Heart right ventricle (tissue), 16 donors: ENCODE data around the gene PTPRN2. TPM values are rescaled to one million over a fixed set of nuclear protein-coding genes. Genes with fewer than 3 reads are reported as not detected.

Experiments
- ATAC-seq, 8 donors: fragments of 200-7000 bp; cut with Tn5 transposase; one replicate each; pipeline ENCODE4 v1.9.1; 2020; ENCODE audit warnings: mild to moderate bottlenecking in 8 of 8, moderate library complexity in 8 of 8, moderate number of reproducible peaks in 1 of 8
- DNase-seq, 2 donors: peaks; one replicate each; pipeline ENCODE4 v3.0.0-alpha.2; 2020
- H3K27ac ChIP-seq, 10 donors: fragments of 200-600 bp; sonication (generic) in 2 of 10; one replicate each; pipeline versions ENCODE4 v1.5.0 to v1.8.0; 2020 to 2022; ENCODE audit warnings: mild to moderate bottlenecking in 3 of 10
- H3K27me3 ChIP-seq, 7 donors: fragments of 200-600 bp; one replicate each; pipeline ENCODE4 v1.8.0; 2021 to 2022; ENCODE audit warnings: mild to moderate bottlenecking in 2 of 7
- H3K36me3 ChIP-seq, 9 donors: fragments of 200-600 bp; sonication (generic) in 1 of 9; one replicate each; pipeline versions ENCODE4 v1.5.0 to v1.8.0; 2020 to 2022; ENCODE audit warnings: mild to moderate bottlenecking in 2 of 9
- H3K4me1 ChIP-seq, 9 donors: fragments of 200-600 bp; sonication (generic) in 1 of 9; one replicate each; pipeline versions ENCODE4 v1.5.0 to v1.8.0; 2020 to 2022; ENCODE audit warnings: mild to moderate bottlenecking in 4 of 9
- H3K4me3 ChIP-seq, 10 donors: fragments of 200-600 bp; sonication (generic) in 2 of 10; one replicate each; pipeline versions ENCODE4 v1.5.0 to v1.8.0; 2020 to 2022; ENCODE audit warnings: mild to moderate bottlenecking in 7 of 10, moderate library complexity in 2 of 10
- H3K9me3 ChIP-seq, 11 donors: fragments of 200-600 bp in 10 of 11; sonication (generic) in 2 of 11; one replicate each; pipeline versions ENCODE4 v1.5.0 to v1.8.0; 2013 to 2022; ENCODE audit warnings: mild to moderate bottlenecking in 2 of 11, control low read depth in 1 of 11, moderate library complexity in 1 of 11
- WGBS, 2 donors: extraction: QIAGEN DNeasy Blood & Tissue Kit; methylation state at CpG; one replicate each; pipeline ENCODE4 v1.1.7; 2013; ENCODE audit warnings: inconsistent platforms in 1 of 2; 5-methylcytosine and 5-hydroxymethylcytosine counted together
- intact Hi-C, 10 donors: fragments of 100-400 bp; cut with DNase I; formaldehyde crosslinking; loops; one replicate each; pipeline versions ENCODE4 v1.11.1 to v1.14.2; 2022
- polyA plus RNA-seq, 2 donors: library from polyadenylated mRNA; stranded (reverse); fragments of 200-250 nt; gene quantifications; one replicate each; pipeline ENCODE4 v1.2.3, GENCODE V29; 2013
- total RNA-seq, 10 donors: library from RNA; stranded (reverse); fragmentation: NEBNext Ultra II Directional in 3 of 10; extraction: Animal tissue kit (Norgen Biotek cat#: 25700) in 3 of 10; gene quantifications; one replicate each; pipeline versions ENCODE4 v1.2.1 to v1.2.4, GENCODE V29; 2021 to 2023
- TF ChIP-seq, protein P1 (sequence below), 9 donors: fragments of 200-600 bp; sonication (generic) in 2 of 9; IDR thresholded peaks; one replicate each; pipeline versions ENCODE4 v1.5.0 to v1.8.0; 2021 to 2022; ENCODE audit warnings: antibody characterized with exemption in 9 of 9, mild to moderate bottlenecking in 5 of 9, moderate library complexity in 1 of 9
- donor health status: Arrhythmogenic right ventricular cardiomyopathy.
- donor health status: ischemic (EF 13 %, LVEDD 7.1; RV severe dilation, severe dysfunction).
- donor health status: healthy with polysubstance abuse.
- donor health status: DM: no; HTN: yes; CAD: no.
- donor health status: DM: no; HTN: no; CAD: no.
- donor health status: ischemic (EF 25% LVEDD 6.9; RV normal size, moderate dysfunction).
- donor health status: ischemic (EF 25% LVEDD 5.7; RV mildly dilated, moderate dysfunction).
- donor health status: healthy.
- donor health status: DM: yes; HTN: yes; CAD: no.
- donor health status: Ischemic cardiomyopathy.
- donor health status: ischemic (EF 35%, LVEDD 5.7; RV mildly dilated, moderate dysfunction).
- donor health status: nonischemic (EF 11% LVEDD 7.7; RV severe dilation, severe dysfunction).
- donor health status: DM: yes; HTN: yes; CAD: no.
- donor health status: PGD.
- donor health status: ischemic (EF 29% LVEDD 5.4; RV normal size, mild dysfunction).
- donor health status: nonischemic (EF 23%, LVEDD 6.1; RV moderate dilation, normal function).

PTPRN2 gene
- total and polyA plus RNA-seq, 12 donors, result 0.82 to 1.8 (median 1.3) TPM

DNA sequence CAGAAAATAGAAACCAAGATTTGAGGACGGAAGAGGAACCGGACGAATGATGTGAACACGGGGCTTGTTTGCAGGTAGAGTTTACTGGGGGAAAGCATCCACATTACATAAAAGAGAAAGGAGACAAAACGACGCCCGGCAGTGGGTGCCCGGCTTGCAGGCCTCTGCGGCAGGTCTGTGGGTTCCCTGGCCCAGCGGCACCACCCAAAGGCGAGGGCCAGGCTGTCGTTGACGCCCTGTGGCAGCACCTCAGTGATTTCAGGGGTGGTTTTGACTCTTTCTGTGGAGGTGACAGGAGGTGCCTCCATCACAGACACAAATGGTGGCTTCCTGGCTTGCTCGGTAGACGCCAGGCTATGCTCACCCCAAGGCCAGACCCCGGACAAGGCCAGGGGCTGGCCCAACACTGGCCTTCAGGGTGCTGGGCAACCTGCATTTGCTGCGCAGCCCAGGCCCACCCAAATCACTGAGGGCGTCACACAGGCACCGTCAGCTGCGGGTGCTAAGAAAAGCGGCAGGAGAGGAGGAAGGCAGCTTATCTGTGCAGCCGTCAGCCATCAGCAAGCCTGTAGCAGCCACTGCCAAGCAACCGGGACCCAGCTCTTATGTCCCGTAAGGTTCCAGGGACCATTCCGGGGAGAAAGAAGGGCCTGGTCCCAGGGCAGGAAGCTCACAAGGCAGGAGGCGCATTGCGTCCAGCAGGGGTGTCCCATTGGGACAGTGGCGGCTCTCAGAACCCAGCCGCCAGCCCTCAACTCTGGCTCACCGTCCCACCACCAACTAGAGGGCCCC lies 230.3 kb downstream of the PTPRN2 start:
- ATAC-seq, result no peak
- intact Hi-C loops, result no loop called here
- H3K4me3 ChIP-seq, result no peak overlapping the region
- no peak overlapping the region for H3K27ac ChIP-seq
- H3K27me3 ChIP-seq, result peaks cover 0 to 50% (median 16%) of the 10 kb centered on the region in 7 donors
- TF ChIP-seq, protein P1, sequence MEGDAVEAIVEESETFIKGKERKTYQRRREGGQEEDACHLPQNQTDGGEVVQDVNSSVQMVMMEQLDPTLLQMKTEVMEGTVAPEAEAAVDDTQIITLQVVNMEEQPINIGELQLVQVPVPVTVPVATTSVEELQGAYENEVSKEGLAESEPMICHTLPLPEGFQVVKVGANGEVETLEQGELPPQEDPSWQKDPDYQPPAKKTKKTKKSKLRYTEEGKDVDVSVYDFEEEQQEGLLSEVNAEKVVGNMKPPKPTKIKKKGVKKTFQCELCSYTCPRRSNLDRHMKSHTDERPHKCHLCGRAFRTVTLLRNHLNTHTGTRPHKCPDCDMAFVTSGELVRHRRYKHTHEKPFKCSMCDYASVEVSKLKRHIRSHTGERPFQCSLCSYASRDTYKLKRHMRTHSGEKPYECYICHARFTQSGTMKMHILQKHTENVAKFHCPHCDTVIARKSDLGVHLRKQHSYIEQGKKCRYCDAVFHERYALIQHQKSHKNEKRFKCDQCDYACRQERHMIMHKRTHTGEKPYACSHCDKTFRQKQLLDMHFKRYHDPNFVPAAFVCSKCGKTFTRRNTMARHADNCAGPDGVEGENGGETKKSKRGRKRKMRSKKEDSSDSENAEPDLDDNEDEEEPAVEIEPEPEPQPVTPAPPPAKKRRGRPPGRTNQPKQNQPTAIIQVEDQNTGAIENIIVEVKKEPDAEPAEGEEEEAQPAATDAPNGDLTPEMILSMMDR (IDR thresholded peaks at IDR 0.05), result no peak
- peaks cover 0 to 21% (median 6%) of the 10 kb centered on the region in 11 donors for H3K9me3 ChIP-seq
- no peaks in the 10 kb centered on the region for H3K4me1 ChIP-seq
- 73 to 75% methylated on average over 30 of the region's 30 CpGs for WGBS, 2 donors
- no peaks in the 10 kb centered on the region for H3K36me3 ChIP-seq
- no peak for DNase-seq

DNA sequence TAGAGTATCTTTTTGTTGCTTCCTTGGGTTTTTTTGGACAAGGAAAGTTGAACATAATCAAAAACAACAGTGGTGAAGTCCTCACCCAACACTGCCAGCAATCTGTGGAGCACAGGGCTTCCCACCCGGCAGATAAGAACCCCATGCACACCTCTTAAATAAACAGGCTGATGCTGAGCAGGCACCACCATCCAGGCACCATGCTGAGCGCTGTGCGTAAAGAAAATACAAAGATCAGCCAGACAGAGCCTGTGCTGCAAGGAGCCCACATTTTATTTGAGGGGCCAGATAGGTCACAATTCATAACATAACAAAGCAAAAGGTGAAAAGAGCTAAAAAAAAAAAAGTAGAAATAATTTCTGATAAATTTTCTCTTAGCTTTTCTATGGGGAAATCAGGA lies 231.2 kb downstream of the PTPRN2 start:
- DNase-seq (no peak), ATAC-seq (no peak)
- no peak overlapping the region for H3K4me3 ChIP-seq
- WGBS, 2 donors, result 34 to 35% methylated on average over 3 of the region's 3 CpGs
- peaks cover 0 to 51% (median 16%) of the 10 kb centered on the region in 7 donors for H3K27me3 ChIP-seq
- peaks cover 0 to 21% (median 6%) of the 10 kb centered on the region in 11 donors for H3K9me3 ChIP-seq
- intact Hi-C loops, result no loop called here
- TF ChIP-seq, protein P1 (IDR thresholded peaks at IDR 0.05), result no peak
- H3K36me3 ChIP-seq, result no peaks in the 10 kb centered on the region
- H3K27ac ChIP-seq, result no peak overlapping the region
- no peaks in the 10 kb centered on the region for H3K4me1 ChIP-seq

DNA sequence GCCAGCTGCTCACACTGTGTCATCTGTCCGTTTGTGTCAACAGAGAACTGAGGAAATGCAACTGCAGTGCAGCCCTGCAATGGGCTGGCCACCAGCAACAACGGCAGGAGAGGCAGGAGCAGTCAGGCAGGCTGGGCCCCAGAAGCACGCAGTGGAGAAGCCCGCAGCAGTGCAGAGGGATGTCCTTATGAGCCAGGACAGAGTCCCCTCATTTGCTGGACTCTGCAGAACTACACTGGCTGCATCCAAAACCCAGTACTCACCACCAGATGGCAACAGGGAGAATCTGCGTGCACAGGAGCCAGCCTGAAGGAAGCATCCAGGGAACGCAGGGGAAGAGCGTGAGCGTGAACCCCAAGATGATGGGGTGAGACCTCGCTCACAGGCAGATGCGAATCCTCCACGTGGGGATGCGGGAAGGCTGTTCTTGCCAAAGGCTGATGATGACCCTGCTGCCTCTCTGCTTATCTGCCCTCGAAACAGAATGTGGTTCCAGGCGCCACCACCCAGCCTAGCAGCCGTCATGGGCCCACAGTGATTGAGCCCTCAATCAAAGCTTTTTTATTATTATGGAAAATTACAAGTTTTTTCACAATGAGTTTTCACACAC lies 232.1 kb downstream of the PTPRN2 start:
- WGBS, 2 donors, result 52 to 61% methylated on average over 15 of the region's 15 CpGs
- DNase-seq, result no peak
- H3K4me1 ChIP-seq, result no peaks in the 10 kb centered on the region
- H3K27me3 ChIP-seq, result peaks cover 0 to 51% (median 22%) of the 10 kb centered on the region in 7 donors
- no peak overlapping the region for H3K4me3 ChIP-seq
- no peak overlapping the region for H3K27ac ChIP-seq
- H3K9me3 ChIP-seq, result peaks cover 0 to 21% (median 6%) of the 10 kb centered on the region in 11 donors
- ATAC-seq, result no peak
- intact Hi-C loops, result no loop called here
- H3K36me3 ChIP-seq, result no peaks in the 10 kb centered on the region
- TF ChIP-seq, protein P1 (IDR thresholded peaks at IDR 0.05), result no peak

DNA sequence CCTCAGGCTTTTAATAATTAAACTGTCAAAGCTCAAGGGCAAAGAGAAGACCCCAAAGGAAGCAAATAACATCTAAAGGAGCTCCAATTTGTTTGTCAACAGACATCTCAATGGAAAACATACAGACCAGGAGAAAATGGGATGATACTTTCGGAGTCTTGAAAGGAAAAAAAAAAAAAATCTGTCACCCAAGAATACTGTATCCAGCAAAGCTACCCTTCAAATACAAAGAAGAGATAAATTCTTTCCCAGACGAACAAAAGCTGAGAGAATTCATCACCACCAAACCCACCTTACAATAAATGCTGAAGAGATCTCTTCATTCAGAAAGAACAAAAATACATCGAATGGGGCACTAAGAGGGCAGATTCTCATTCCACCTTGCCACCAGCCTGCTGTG lies 232.8 kb downstream of the PTPRN2 start:
- Histone ChIP-seq H3K4me1 (no peaks in the 10 kb centered on the region), H3K9me3 (peaks cover 0 to 21% (median 6%) of the 10 kb centered on the region in 11 donors), H3K4me3 (no peak overlapping the region), H3K27ac (no peak overlapping the region), H3K36me3 (no peaks in the 10 kb centered on the region), H3K27me3 (peaks cover 0 to 53% (median 22%) of the 10 kb centered on the region in 7 donors)
- TF ChIP-seq, protein P1 (IDR thresholded peaks at IDR 0.05), result no peak
- DNase-seq, result no peak
- WGBS, 2 donors, result 73 to 81% methylated on average over 3 of the region's 3 CpGs
- no peak for ATAC-seq
- intact Hi-C loops, result no loop called here
